ENCODE data around the gene ASTN2.
A peak's percentile ranks its signal among the peaks of the same experiment; 100 is the strongest.

ASTN2 gene

GRCh38 chr9:117414220-117414905 lies 494 bp downstream of the ASTN2 start:
- DNase-seq: no peak

GRCh38 chr9:117413346-117414219 lies 1.3 kb downstream of the ASTN2 start:
- peak; percentile 24 for DNase-seq

DNA sequence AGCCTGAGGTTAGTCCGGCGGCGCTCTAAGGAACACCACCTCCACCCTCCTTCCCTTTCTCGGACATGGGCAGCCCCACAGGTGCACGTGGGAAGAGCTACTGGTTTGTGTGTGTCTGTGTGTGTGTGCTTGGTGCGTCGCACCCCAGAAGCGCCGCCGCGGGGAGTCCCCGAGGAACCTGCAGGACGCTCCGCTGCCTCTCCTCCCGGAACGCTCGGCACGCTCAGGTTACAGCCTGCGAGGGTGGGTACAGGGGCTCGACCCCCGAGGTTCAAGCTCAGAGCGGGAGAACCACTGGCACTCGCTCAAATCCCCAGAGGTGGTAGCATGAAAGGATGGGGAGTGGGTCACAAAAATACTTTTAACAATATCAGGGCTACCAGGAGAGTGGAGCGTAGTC lies 2.0 kb downstream of the ASTN2 start:
- no peak for DNase-seq

DNA sequence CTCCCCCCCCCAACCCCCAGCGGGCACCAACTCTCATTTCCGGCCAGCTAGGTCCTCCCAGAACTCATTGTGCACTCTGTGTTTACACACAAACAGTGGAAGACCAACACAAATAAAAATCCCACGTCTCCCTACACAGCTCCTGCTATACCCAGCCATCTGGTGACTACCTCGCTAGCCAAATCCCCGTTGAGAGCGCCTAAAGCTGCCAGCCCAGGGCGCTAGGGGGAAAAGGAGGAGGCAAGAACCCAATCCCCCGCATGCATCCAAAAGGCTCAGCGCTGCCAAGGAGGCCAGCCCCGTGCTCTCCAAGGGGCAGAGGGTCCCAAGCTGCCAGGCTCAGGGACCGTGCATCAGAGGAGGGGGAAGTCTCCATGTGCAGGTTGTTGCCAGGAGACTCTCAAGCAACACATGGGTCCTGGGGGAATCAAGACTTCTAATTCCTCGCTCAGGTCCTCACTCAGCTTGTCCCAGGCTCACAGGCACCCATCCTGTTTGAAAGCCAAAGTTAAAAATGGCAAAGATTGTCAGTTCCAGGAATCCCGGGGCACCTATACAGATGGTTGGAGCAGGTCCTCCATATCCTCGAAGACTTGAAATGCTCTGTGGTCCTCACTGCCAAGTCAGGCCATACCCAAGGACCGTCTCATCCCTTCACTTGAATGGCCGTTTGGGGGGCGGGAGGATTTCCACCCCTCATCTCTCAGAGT lies 2.7 kb downstream of the ASTN2 start:
- peak; percentile 70 for DNase-seq

- peak; percentile 38 for DNase-seq
Observed at GRCh38 chr9:117411547-117411946, 3.3 kb downstream of the ASTN2 start.

DNA sequence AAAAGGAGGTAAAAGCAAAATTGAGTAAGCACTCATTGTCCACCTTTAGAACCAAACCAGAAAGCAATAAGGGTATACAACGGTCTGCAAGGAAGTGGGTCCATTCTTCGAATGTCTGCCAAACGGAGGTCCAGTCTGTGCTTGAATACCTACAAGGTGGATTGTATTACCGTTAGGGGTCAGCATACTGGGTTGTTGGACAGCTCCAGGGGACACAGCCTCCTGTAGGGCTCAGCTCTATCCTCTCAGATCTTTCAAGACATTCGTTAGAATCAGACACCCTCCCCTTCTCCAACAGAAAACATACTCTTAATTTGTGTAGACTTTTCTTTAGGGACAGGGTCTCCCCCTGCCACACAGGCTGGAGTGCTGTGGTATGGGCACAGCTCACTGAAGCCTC lies 5.5 kb downstream of the ASTN2 start:
- DNase-seq: no peak

- DNase-seq: no peak
Observed at GRCh38 chr9:117407436-117408022, 7.3 kb downstream of the ASTN2 start.

- DNase-seq: no peak
Observed at GRCh38 chr9:117405950-117406705, 8.7 kb downstream of the ASTN2 start.

DNA sequence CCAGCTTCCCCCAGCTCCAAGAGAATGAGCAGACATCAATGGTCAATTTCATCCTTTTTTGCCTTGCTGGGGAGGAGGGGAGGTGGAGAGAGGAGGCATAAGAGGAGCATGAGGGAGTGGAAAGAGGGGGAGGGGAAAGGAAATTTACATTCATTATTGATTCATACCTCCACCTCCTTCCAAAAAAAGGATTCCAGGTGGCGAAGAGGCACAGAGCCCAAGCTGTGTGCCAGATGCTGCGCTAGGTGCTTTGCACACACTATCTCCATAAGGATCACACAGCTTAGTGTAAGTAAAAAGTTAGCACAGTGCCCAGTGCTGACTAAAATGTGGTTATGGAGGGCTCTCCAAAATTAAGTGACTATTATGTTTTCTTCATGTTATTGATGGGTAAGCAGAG lies 11.0 kb downstream of the ASTN2 start:
- DNase-seq: peak; percentile 82

GRCh38 chr9:117403403-117403811 lies 11.4 kb downstream of the ASTN2 start:
- peak; percentile 82 for DNase-seq

GRCh38 chr9:117400171-117400570 lies 14.7 kb downstream of the ASTN2 start:
- peak; percentile 93 for DNase-seq

- DNase-seq: no peak
Observed at GRCh38 chr9:117395151-117395650, 19.7 kb downstream of the ASTN2 start.

DNA sequence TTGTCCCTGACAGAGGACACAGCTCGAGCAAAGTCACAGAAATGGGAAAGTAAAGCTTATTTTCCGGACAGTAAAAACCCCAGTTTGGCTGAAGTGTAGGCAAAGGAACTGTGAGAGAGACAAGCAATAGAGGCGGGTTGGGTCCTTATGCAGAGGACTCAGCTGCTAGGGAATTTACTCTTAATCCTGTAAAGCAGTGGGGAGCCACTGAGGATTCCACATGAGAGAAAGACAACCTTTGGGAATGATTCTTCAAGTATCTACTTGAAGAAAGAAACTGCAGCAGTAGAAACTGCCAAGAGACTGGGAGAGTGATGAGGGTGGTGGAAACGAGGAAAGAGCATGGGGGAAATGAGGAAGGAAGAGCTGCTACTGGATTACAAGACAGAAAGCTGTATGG lies 20.2 kb downstream of the ASTN2 start:
- no peak for DNase-seq

DNA sequence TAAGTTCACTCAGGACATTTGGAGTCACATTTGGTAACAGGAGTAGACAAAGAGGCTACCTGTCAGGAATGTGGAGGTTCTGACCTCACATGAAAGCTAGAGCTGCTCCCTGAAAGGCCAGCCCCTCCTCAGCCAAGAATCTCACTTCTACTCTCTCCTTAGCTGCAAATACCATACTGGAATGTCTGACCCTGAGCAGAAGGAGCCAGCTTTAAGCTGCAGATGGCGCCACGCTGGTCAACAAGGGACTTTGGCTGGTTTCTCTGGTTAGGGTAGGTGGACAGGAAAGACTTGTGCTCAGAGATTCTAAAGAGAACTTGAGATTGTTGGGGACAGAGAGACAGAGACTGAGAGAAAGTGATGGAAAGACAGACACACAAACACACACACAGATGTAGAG lies 21.9 kb downstream of the ASTN2 start:
- no peak for DNase-seq

- DNase-seq: no peak
Observed at GRCh38 chr9:117387422-117387821, 27.4 kb downstream of the ASTN2 start.

GRCh38 chr9:117379341-117379740 lies 35.5 kb downstream of the ASTN2 start:
- no peak for DNase-seq

DNA sequence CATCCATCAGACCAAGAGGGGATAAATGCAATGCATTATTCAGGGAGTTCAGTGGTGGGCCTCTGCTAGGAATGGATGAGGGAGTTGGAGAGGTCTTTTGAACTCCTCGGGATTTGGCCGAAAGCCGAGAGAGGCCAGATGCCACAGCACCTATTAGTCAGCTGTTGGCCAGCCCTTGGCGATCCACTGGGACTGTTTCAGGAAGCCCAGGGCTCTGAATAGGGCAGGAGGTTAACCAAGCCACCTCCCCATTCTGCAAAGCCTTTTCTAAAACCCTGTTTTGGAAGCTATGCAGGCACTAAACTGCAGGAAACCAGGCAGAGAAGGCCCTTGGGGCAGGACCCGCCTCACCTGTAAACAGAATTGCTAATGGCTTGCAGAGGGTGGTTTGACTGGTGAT lies 37.8 kb downstream of the ASTN2 start:
- no peak for DNase-seq

GRCh38 chr9:117375956-117376355 lies 38.9 kb downstream of the ASTN2 start:
- DNase-seq: no peak

DNA sequence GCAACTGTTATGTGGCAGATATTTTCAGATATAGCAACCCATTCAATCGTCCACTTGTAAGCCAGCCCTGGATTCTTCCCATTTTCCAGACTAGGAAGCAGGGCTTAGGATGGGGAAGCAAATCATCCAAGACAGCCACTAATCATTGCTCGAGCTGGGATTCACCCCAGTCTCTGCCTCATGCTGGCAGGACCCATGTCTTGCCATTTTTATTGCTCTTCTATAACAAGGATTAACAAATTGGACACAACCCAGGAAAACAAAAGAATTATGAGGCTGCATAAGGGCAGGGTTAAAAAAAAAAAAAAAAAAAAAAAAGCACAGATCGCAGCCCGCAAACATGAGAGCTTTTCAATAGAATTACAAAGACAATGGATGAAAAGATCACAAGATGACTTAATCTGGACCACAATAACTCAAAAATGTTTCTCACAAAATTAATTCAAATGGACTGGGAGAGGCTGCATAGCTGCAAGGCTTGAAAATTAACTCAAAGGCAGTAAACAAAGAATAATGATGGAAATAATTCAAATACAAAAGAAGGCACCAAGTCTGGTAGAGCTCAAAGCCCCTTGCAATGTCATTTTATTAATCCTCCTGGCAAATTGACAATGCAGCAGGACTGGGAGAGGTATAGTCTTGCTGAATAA lies 40.7 kb downstream of the ASTN2 start:
- no peak for DNase-seq

DNA sequence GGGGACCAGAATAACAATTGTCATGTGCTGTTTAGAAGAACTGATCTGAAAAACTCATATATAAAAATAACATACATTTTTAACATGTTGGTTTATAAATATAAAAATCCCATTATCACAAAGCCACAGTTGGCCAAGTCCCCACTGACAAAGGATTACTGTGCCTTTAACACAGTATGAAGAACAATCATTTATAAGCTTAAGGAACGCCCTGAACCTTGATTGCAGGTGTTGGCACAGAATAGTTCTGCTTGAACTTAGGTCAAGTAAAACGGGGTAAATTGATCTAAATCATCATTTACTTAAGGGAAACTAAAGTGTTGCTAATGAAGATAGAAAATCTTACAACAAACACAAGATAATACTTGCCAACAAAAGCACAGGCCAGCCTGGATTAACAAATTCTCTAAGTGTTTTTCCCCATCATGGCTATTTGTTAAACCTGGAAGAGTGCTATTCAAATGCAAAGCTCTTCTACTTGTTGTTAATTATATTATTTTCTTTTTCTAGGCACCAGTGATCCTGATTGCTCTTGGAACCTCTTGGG lies 46.1 kb downstream of the ASTN2 start:
- DNase-seq: no peak

- peak; percentile 83 for DNase-seq
Observed at GRCh38 chr9:117365438-117365837, 49.4 kb downstream of the ASTN2 start.

Data from NCI-H2029 (cell line).